HepG2 (cell line): ENCODE results near the gene COMMD8. TPM values are rescaled to one million over a fixed set of nuclear protein-coding genes. Genes with fewer than 3 reads are reported as not detected.

Experiments
- CBFB ChIP-seq: sonication (generic); formaldehyde crosslinking; IDR thresholded peaks from 2 replicates; pipeline ENCODE4 v1.4.0; 2020; ENCODE audit warnings: missing genetic modification reagents
- DMAP1 ChIP-seq: IDR thresholded peaks from 2 replicates; pipeline ENCODE4 v1.6.1; 2016
- FLYWCH1 ChIP-seq: sonication (generic); formaldehyde crosslinking; IDR thresholded peaks from 2 replicates; pipeline ENCODE4 v1.8.1; 2023; ENCODE audit warnings: mild to moderate bottlenecking, missing genetic modification reagents
- HNF1A ChIP-seq, 2 experiments: sonication (generic) in 1 of 2; formaldehyde crosslinking in 1 of 2; IDR thresholded peaks; 2 replicates each; pipeline versions ENCODE4 v1.4.0 to v1.6.1; 2016 to 2020; ENCODE audit warnings: borderline replicate concordance in 1 of 2, low read depth in 1 of 2, mild to moderate bottlenecking in 1 of 2, missing genetic modification reagents in 1 of 2
- NFYC ChIP-seq: IDR thresholded peaks from 2 replicates; pipeline ENCODE4 v1.6.1; 2016; ENCODE audit warnings: missing genetic modification reagents, missing compliant biosample characterization
- NONO ChIP-seq, 2 experiments: fragments of 450-650 bp in 1 of 2; sonication (generic) in 1 of 2; formaldehyde crosslinking in 1 of 2; IDR thresholded peaks in 1 of 2; conservative IDR thresholded peaks in 1 of 2; 2 replicates each; pipeline versions ENCODE4 v1.6.1 to v1.8.0; 2017 to 2022; ENCODE audit warnings: mild to moderate bottlenecking in 1 of 2, missing genetic modification reagents in 1 of 2, moderate library complexity in 1 of 2
- PTBP1 ChIP-seq: fragments of 200-400 bp; formaldehyde crosslinking; IDR thresholded peaks from 2 replicates; pipeline ENCODE4 v1.6.1; 2018; ENCODE audit warnings: low read length, low read depth; ENCODE audit not compliant: poor library complexity, severe bottlenecking
- RXRB ChIP-seq: IDR thresholded peaks from 2 replicates; pipeline ENCODE4 v1.6.1; 2016; ENCODE audit warnings: borderline replicate concordance, missing genetic modification reagents, missing compliant biosample characterization
- SAP130 ChIP-seq: IDR thresholded peaks from 2 replicates; pipeline ENCODE4 v1.6.1; 2016; ENCODE audit warnings: low read depth
- TFDP1 ChIP-seq: IDR thresholded peaks from 2 replicates; pipeline ENCODE4 v1.6.1; 2016; ENCODE audit warnings: missing compliant biosample characterization, missing genetic modification reagents, borderline replicate concordance
- ZBTB1 ChIP-seq: sonication (generic); formaldehyde crosslinking; IDR thresholded peaks from 2 replicates; pipeline ENCODE4 v1.4.0; 2020; ENCODE audit warnings: missing genetic modification reagents, borderline replicate concordance
- ZBTB38 ChIP-seq: sonication (generic); formaldehyde crosslinking; IDR thresholded peaks from 2 replicates; pipeline ENCODE4 v1.5.1; 2020; ENCODE audit warnings: mild to moderate bottlenecking, missing genetic modification reagents
- ZMAT5 ChIP-seq: sonication (generic); formaldehyde crosslinking; IDR thresholded peaks from 2 replicates; pipeline ENCODE4 v1.5.0; 2020; ENCODE audit warnings: mild to moderate bottlenecking, low read depth, missing genetic modification reagents, borderline replicate concordance
- ZNF138 ChIP-seq: sonication (generic); formaldehyde crosslinking; IDR thresholded peaks from 2 replicates; pipeline ENCODE4 v1.5.0; 2020; ENCODE audit warnings: mild to moderate bottlenecking, low read depth, missing genetic modification reagents
- ZNF180 ChIP-seq: sonication (generic); formaldehyde crosslinking; IDR thresholded peaks from 2 replicates; pipeline ENCODE4 v1.4.0; 2020; ENCODE audit warnings: low read depth, missing genetic modification reagents, borderline replicate concordance
- ZNF256 ChIP-seq: sonication (generic); formaldehyde crosslinking; conservative IDR thresholded peaks from 2 replicates; pipeline ENCODE4 v1.4.0; 2020; ENCODE audit warnings: missing genetic modification reagents
- ZNF629 ChIP-seq: sonication (generic); formaldehyde crosslinking; conservative IDR thresholded peaks from 2 replicates; pipeline ENCODE4 v1.5.0; 2020; ENCODE audit warnings: missing genetic modification reagents
- ZNF704 ChIP-seq: sonication (generic); formaldehyde crosslinking; IDR thresholded peaks from 2 replicates; pipeline ENCODE4 v1.8.1; 2023; ENCODE audit warnings: mild to moderate bottlenecking, inconsistent platforms, moderate library complexity, missing genetic modification reagents, borderline replicate concordance
- ZNF710 ChIP-seq: sonication (generic); formaldehyde crosslinking; IDR thresholded peaks from 2 replicates; pipeline ENCODE4 v1.5.0; 2020; ENCODE audit warnings: mild to moderate bottlenecking, missing genetic modification reagents, borderline replicate concordance
- ZSCAN29 ChIP-seq: sonication (generic); formaldehyde crosslinking; conservative IDR thresholded peaks from 2 replicates; pipeline ENCODE4 v1.4.0; 2020; ENCODE audit warnings: mild to moderate bottlenecking, missing genetic modification reagents
- polyA plus RNA-seq, 8 experiments: library from polyadenylated mRNA; depleted of rRNA in 3 of 8; stranded (reverse) in 7 of 8; unstranded in 1 of 8; fragments of >200 nt; fragmentation: Illumina TruSeq in 4 of 8; extraction: Trizol in 4 of 8; gene quantifications; 2 replicates each; pipeline versions ENCODE4 v1.2.1 to v1.2.3, GENCODE V29; 2011 to 2016; ENCODE audit warnings: low read depth in 4 of 8, missing spikeins in 1 of 8, mixed read lengths in 1 of 8; ENCODE audit not compliant: insufficient read depth in 1 of 8
- total RNA-seq, 5 experiments: library from RNA; depleted of rRNA; stranded (reverse); fragments of >200 nt; fragmentation: Illumina TruSeq; extraction: Trizol; gene quantifications; 2 replicates each; pipeline ENCODE4 v1.2.3, GENCODE V29; 2016; ENCODE audit warnings: low read depth in 1 of 5

COMMD8 gene
- total and polyA plus RNA-seq, 2 of the 13 experiments (the other 11 are each of a cell fraction or from before 2014, with no cell fraction given): 7.1 to 20.3 TPM

GRCh38 chr4:47485047-47485692 is 21.7 kb upstream of the COMMD8 start, which contains the start of gene ATP10D (continued):
- no peak for TF ChIP-seq PTBP1
- TF ChIP-seq FLYWCH1: no peak
- TF ChIP-seq NFYC (CRISPR knock-in tag): peak; percentile 59; the same call in 1 of the 2 replicates
- TF ChIP-seq DMAP1 (CRISPR knock-in tag): peak; percentile 50; the same call in 1 of the 2 replicates
- no peak for TF ChIP-seq ZMAT5
- TF ChIP-seq CBFB (CRISPR knock-in tag): no peak
- TF ChIP-seq ZNF710 (CRISPR knock-in tag): no peak
- TF ChIP-seq ZSCAN29 (CRISPR knock-in tag): 0 out of 2 replicates have a peak, but pooled peaks have one; percentile 32
- no peak for TF ChIP-seq ZNF256
- 0 out of 2 replicates have a peak, but pooled peaks have one; percentile 42 for TF ChIP-seq RXRB (CRISPR knock-in tag)
- 0 out of 2 replicates have a peak, but pooled peaks have one; percentile 51 for TF ChIP-seq ZBTB38 (CRISPR knock-in tag)
- no peak for TF ChIP-seq ZNF180
- peak; percentile 85 for TF ChIP-seq SAP130
- TF ChIP-seq HNF1A (IDR thresholded peaks at IDR 0.05; ENCODE audit: low read depth): no peak
- TF ChIP-seq HNF1A (CRISPR knock-in tag; IDR thresholded peaks at IDR 0.05; ENCODE audit: borderline replicate concordance): no peak
- TF ChIP-seq ZBTB1: no peak
- peak; percentile 73; the same call in 1 of the 2 replicates for TF ChIP-seq ZNF704
- TF ChIP-seq ZNF138: no peak
- no peak for TF ChIP-seq NONO (IDR thresholded peaks at IDR 0.05)
- peak; percentile 48; the same call in 1 of the 2 replicates for TF ChIP-seq NONO (CRISPR knock-in tag; conservative IDR thresholded peaks at IDR 0.05)
- TF ChIP-seq ZNF629: no peak
- TF ChIP-seq TFDP1 (CRISPR knock-in tag): peak; percentile 54; the same call in 1 of the 2 replicates
